ENCODE results near the gene EDC4.
"Not testable (repeated sequence)": the region's sequence is repeated elsewhere in the genome, so short reads cannot be mapped to it uniquely, and the experiment has no call there.

The EDC4 gene

DNA sequence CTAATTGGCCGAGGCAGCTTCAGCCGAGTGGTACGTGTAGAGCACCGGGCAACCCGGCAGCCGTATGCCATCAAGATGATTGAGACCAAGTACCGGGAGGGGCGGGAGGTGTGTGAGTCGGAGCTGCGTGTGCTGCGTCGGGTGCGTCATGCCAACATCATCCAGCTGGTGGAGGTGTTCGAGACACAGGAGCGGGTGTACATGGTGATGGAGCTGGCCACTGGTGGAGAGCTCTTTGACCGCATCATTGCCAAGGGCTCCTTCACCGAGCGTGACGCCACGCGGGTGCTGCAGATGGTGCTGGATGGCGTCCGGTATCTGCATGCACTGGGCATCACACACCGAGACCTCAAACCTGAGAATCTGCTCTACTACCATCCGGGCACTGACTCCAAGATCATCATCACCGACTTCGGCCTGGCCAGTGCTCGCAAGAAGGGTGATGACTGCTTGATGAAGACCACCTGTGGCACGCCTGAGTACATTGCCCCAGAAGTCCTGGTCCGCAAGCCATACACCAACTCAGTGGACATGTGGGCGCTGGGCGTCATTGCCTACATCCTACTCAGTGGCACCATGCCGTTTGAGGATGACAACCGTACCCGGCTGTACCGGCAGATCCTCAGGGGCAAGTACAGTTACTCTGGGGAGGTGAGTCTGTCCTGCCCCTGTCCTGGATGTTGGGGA is 36.3 kb downstream of the EDC4 start:
- H3K4me3 Mint-ChIP-seq: no peak overlapping the region
- TF ChIP-seq, protein P1, sequence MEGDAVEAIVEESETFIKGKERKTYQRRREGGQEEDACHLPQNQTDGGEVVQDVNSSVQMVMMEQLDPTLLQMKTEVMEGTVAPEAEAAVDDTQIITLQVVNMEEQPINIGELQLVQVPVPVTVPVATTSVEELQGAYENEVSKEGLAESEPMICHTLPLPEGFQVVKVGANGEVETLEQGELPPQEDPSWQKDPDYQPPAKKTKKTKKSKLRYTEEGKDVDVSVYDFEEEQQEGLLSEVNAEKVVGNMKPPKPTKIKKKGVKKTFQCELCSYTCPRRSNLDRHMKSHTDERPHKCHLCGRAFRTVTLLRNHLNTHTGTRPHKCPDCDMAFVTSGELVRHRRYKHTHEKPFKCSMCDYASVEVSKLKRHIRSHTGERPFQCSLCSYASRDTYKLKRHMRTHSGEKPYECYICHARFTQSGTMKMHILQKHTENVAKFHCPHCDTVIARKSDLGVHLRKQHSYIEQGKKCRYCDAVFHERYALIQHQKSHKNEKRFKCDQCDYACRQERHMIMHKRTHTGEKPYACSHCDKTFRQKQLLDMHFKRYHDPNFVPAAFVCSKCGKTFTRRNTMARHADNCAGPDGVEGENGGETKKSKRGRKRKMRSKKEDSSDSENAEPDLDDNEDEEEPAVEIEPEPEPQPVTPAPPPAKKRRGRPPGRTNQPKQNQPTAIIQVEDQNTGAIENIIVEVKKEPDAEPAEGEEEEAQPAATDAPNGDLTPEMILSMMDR (IDR thresholded peaks at IDR 0.05): no peak
- peaks cover 21% of the 10 kb centered on the region for H3K36me3 Mint-ChIP-seq (ENCODE audit: low read depth)
- no peaks in the 10 kb centered on the region for H3K27me3 Mint-ChIP-seq (ENCODE audit: low read depth, poor library complexity)
- DNase-seq: no peak
- no peaks in the 10 kb centered on the region for H3K9me3 Mint-ChIP-seq
- no peaks in the 10 kb centered on the region for H3K4me1 Mint-ChIP-seq
- no peak overlapping the region for H3K27ac Mint-ChIP-seq

DNA sequence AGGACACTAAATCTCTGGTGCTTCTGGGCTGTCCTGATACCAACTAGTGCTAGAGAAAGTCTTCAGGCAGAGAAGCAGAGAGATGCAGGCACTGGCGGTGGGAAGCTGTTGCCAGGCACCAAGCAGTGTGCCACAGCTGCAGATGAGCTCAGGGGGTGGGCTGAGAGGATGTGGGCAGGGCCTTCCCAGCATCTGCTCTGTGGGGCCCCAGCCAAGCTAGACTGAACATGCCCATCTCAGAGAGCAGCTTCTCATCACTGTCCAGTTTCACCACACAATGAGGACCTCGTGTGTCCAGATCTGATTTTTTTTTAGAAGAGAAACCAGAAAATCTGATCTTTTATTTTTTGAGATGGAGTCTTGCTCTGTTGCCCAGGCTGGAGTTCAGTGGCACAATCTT is 37.3 kb downstream of the EDC4 start:
- H3K9me3 Mint-ChIP-seq: no peaks in the 10 kb centered on the region
- no peaks in the 10 kb centered on the region for H3K4me1 Mint-ChIP-seq
- TF ChIP-seq, protein P1 (IDR thresholded peaks at IDR 0.05): no peak
- peaks cover 18% of the 10 kb centered on the region for H3K36me3 Mint-ChIP-seq (ENCODE audit: low read depth)
- H3K27me3 Mint-ChIP-seq (ENCODE audit: low read depth, poor library complexity): peaks cover 3% of the 10 kb centered on the region
- DNase-seq: no peak
- no peak overlapping the region for H3K4me3 Mint-ChIP-seq
- no peak overlapping the region for H3K27ac Mint-ChIP-seq

DNA sequence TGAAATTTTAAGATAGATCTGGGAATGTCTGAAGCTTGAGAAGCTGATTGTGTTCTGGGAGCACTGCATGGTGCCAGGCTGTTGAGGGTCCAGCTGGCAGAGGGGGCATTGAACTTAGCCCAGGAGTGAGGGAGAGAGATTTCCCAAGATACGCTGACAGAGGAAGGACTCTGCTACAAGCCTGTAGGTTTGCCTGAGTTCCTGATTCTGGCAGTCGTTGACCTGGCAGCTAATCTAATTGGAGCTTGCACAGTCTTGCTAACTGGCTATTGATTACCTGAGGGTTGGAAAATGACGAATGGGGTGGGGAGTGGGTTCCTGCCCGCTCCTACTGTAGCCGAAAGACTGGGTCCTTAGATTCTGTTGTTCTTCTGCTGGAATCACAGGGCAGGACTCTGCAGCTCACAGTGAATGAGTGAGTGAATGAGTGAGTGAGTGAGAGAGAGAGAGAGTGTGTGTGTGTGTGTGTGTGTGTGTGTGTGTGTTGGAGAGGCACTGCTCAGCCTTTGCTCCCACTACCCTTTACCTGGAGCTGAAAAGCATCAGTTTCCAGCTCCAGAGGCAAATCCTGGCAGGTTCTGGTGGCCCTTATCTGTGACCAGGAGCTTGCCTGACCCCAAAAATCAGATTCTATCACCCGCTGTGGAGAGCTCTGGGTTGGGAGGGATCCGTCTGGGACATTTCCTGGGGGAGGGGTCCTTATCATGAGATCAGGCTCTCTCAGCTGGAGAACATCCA is 42.1 kb downstream of the EDC4 start:
- no peak for DNase-seq
- Mint-ChIP-seq H3K27ac (peak overlapping the region; percentile 46), H3K4me1 (peaks cover 19% of the 10 kb centered on the region), H3K4me3 (no peak overlapping the region), H3K9me3 (no peaks in the 10 kb centered on the region), H3K36me3 (ENCODE audit: low read depth) (peaks cover 15% of the 10 kb centered on the region), H3K27me3 (ENCODE audit: low read depth, poor library complexity) (peaks cover 3% of the 10 kb centered on the region)
- TF ChIP-seq, protein P1 (IDR thresholded peaks at IDR 0.05): no peak

DNA sequence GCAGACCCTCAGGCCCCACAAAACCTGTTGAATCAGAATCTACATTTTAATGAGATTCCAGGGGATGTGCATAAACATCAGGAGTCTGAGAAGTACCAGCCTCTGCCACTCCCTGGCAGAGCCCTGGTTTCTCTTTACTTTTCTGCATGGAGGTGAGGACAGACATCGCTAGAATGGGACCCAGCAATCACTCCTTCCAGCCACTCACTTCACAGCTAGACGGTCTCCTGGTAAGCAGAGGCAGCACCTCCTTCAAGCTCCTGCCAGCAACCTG is 42.6 kb downstream of the EDC4 start:
- peak overlapping the region; percentile 57 for H3K27ac Mint-ChIP-seq
- not testable (repeated sequence) for DNase-seq; H3K9me3 Mint-ChIP-seq; H3K27me3 Mint-ChIP-seq (ENCODE audit: low read depth, poor library complexity); H3K4me3 Mint-ChIP-seq
- peaks cover 19% of the 10 kb centered on the region for H3K4me1 Mint-ChIP-seq
- peaks cover 14% of the 10 kb centered on the region for H3K36me3 Mint-ChIP-seq (ENCODE audit: low read depth)

DNA sequence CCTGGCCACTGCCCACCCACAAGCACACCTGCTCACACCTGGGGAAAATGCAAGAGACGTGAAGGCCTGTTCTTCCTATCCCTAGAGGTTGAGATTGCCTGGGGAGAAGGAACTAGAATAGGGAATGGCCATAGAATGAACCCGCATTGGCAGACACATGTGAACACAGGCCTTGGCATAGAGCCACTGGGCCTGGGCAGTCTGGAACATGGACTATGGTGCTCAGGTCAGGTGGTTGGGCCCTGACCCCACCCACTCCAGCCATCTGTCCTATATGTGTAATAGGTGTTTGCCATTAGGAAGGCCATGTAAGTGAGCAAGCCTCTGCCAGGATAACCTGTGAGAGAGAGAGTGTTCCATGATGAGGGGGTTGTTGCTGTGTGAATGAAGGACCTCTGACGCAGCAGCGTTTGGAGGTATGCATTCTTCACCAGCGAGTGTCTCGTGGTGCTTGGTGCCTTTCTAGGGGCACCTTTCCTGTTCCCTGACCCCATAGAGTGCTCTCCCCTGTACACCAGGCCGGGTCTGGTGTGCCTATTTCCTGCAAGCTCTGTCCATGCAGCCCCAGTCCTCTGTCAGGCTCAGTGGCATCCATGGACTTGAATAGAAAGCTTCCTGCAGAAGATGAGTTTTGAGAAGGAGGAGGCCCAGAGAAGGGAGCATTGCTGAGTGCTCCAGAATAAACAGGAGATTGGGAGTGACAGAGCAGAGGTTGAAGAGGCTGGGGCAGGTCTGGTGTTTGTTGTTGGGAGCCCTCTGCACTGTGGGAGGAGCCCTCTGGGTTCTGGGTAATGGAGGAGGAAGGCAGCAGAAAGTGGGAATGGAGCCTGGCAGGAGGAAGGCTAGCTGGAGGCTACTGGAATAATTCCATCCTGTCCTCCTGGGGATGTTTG is 43.2 kb downstream of the EDC4 start:
- Mint-ChIP-seq H3K4me1 (peaks cover 19% of the 10 kb centered on the region), H3K4me3 (no peak overlapping the region), H3K27ac (peak overlapping the region; percentile 57), H3K27me3 (ENCODE audit: low read depth, poor library complexity) (peaks cover 3% of the 10 kb centered on the region), H3K9me3 (no peaks in the 10 kb centered on the region), H3K36me3 (ENCODE audit: low read depth) (peaks cover 14% of the 10 kb centered on the region)
- TF ChIP-seq, protein P1 (IDR thresholded peaks at IDR 0.05): no peak
- DNase-seq: no peak

DNA sequence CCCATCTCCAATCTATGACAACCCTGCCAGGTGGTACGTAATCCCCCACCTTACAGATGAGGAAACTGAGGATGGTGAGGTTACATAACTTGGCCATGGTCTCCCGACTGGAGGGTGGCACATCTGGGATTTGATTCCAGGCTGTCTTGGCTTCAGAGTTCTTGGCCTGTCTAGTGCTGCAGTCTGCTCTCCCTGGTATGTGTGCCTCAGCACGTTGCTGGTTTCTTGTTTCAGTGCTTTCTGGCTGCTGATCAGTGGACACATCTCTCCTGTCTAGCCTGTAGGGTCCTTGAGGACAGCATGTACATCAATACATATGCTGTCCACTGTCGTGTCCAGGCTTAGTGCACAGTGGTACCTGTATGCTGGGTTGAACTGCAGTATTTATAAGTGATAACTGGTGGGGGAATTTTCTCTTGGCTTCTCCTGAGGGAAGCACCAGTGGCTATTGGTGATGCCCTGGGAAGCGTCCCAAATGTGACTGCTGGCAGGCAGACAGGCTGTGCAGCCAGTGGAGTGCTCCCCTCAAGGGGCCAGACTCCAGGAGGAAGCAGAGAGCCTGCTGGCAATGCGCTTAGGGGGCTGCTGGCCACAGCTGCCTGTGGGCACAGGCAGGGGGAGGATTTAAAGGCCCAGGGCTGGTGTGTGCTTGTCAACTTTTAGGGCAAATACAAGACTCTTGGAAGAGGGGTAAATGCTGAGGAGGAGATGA is 44.4 kb downstream of the EDC4 start:
- TF ChIP-seq, protein P1 (IDR thresholded peaks at IDR 0.05): no peak
- H3K27me3 Mint-ChIP-seq (ENCODE audit: low read depth, poor library complexity): peaks cover 3% of the 10 kb centered on the region
- H3K36me3 Mint-ChIP-seq (ENCODE audit: low read depth): peaks cover 21% of the 10 kb centered on the region
- no peak for DNase-seq
- H3K4me1 Mint-ChIP-seq: peaks cover 19% of the 10 kb centered on the region
- H3K27ac Mint-ChIP-seq: peak overlapping the region; percentile 41
- no peak overlapping the region for H3K4me3 Mint-ChIP-seq
- H3K9me3 Mint-ChIP-seq: no peaks in the 10 kb centered on the region

All from nephron progenitor cell (in vitro differentiated cells).